Stimulated activated CD4-positive, alpha-beta T cell treated with anti-CD3 and anti-CD28 coated beads, Interleukin-4, amount 100 ng/mL, for 48 hours (primary cell): ENCODE results near the gene GGT5.
A peak's percentile ranks its signal among the peaks of the same experiment; 100 is the strongest.
"Not testable (repeated sequence)": the region's sequence is repeated elsewhere in the genome, so short reads cannot be mapped to it uniquely, and the experiment has no call there.

ENCODE experiments used
- DNase-seq, 2 donors: peaks; one replicate each; pipeline ENCODE4 v3.0.0-alpha.2; 2020; ENCODE audit warnings: low read depth in 2 of 2

The GGT5 gene

DNA sequence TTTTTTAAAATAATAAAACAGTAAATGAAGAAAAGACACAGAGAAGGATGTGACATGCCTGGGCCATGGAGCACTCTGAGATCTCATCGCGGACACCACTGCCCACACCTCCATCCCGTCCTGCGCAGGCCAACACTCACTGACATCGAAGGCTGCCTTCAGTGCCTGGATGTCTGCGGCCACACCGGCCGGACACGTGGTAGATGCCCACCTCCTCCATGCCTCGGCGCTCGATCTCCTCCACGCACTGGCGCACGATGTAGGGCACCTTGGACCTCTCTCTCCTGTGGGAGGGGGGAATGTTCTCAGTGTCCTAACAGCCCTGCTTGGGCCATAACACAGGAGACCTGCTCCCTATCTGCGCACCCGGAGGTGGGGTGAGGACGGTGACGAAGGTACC lies 18.6 kb upstream of the GGT5 start:
- not testable (repeated sequence) for DNase-seq

DNA sequence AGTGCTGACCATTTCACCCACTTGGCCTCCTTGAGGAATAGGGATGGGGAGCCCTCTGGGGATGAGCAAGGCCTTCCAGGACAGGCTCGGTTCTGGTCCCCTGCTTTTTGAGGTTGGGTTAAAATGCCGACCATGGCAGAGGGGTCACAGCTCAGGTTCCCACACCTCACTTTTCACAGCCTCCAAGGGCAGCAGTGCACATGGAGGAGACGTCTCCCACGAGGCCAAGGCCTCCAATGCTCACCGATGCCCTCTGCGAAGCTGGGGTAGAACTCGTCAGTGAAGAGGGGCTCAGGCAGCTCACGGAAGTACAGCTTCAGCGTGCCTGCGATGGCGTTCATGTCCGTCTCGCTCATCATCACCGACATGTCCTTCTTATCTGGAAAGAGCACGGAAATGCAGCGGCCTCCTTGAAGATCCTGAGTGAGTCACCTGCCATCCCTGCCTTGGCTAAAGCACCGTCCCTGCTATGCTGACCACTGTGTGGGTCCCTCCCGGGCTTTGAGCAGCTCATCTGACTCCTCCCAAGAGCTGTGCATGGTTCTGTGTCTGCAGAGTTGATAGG lies 17.4 kb upstream of the GGT5 start:
- DNase-seq, result not testable (repeated sequence)

DNA sequence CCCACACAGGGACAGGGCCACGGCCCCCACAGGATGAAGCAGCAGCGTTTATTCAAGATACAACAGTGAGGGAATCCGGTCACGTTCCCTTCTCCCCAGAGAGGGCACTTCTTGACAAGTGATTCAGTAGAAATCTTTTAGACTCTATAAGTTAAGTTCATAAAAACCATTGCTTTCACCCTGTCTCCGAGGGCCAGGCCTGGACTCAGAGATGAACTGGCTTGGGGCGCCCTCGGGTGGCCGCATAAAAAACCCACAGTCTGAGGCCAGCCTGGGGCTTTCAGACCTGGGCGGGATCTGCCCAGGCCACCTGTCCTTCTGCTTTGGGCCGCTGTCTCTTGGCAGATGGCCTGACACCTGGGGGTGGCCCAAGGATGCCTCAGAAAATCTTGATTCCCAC lies 14.6 kb upstream of the GGT5 start:
- peak; percentile 56 to 57 for DNase-seq

DNA sequence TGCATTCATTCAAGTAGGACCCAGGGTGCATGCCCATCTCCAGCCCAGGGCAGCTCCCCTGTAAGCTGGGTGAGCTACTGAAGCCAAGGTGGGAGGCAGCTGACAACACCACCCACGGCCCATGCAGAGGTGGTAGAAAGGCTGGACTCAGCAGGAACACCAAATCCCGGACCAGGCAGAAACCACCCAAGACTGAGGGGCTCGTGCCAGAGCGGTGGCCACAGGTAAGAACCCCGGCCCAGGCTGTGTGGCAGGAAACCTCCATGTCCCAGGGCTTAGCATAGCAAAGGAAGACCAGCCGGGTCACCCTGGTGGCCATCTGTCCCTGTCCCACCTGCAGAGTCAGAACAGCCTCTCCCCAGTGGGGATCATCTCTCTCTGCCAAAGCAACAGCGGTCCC lies 11.9 kb upstream of the GGT5 start:
- not testable (repeated sequence) for DNase-seq

DNA sequence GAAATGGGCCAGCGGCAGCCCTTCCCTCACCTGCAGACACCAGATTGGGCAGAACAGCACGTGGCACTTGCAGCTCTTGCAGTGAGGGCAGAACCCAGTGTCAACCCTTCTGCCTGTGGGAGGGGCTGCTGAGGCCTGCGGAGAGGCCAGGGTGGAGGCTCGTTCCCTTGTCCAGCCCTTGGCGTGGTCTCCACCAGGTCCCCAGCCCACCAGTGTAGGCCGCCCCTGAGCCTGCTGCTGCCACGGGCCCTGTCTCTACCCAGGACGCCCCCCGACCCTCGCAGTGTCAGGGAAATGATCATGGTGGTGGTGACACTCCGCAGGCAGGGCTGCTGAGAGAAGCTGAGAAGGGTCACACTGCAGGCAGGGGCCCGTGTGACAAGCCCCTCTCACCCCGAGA lies 11.3 kb upstream of the GGT5 start:
- DNase-seq, result not testable (repeated sequence)

DNA sequence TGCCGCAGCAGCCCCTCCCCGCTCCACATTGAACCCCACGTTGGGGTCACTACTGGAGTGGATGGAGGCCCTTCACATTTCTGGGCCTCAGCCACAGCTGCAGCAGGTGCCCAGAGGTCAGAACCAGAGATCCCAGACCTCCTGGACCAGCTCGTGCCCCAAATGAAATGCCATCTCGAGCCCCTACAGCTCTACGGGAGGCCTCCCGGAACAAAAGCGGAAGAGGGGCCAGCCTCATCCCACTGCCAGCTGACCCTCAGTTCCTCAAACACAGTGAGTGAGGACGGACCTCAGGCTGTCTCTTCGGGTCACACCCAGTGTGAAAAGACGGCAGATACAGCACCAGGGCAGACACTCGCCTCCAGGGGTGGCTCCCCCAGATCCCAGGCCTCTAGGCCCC lies 8.2 kb upstream of the GGT5 start:
- not testable (repeated sequence) for DNase-seq

DNA sequence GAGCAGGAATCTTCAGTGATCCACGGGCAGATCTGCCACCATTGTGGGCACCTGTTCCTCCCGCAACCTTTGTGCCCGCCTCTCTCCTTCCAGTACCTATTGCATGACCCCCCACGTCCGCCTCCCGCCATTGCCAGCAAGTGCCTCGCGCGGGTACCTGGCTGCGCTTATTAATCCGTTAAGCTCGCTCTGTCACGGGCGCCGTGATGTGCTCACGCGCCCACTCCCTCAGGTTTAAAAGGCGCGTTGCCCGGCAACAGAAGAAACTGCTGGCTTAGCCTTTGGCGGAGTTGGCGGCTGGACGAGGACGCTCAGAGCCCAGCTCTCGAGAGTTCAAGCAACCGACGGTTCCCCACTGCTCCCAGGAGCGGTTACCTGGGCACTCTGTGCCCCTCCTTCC lies 6.4 kb upstream of the GGT5 start:
- DNase-seq, result not testable (repeated sequence)

DNA sequence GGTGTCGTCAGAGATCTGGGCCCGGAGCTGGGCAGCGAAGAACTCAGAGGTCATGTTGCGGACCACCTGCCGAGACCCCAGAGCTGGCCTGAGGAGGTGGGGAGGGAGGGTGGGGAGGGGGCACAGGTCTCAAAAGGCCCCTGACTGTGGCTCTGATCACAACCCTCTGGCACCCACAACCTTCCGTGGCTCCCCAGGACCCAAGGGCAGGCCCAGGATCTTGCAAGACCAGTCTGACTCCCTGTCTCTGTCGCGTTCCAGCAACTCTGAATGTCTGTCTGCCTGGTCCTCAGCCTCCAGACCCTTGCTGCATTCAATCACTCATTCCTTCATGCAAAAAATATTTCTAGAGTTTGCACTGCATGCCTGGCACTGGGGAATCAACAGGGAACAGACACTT lies 4.5 kb upstream of the GGT5 start:
- not testable (repeated sequence) for DNase-seq

DNA sequence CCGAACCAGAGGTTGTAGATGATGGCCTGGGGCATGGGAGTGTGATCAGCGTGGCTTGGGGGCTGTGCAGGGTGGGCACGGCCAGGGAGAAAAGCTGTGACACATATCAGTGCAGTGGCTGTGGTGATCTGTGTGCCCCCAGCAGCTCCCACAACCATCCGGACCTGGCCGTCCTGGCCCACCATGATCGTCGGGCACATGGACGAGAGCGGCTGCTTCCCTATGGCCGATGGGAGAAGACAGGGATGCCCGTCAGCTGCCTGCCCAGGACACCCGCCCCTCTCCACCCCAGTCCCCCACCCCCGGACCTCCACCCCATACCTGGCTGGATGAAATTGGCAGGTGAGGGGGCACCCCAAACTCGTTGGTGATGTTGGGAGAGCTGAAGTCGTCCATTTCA lies 3.7 kb upstream of the GGT5 start:
- DNase-seq, result not testable (repeated sequence)

DNA sequence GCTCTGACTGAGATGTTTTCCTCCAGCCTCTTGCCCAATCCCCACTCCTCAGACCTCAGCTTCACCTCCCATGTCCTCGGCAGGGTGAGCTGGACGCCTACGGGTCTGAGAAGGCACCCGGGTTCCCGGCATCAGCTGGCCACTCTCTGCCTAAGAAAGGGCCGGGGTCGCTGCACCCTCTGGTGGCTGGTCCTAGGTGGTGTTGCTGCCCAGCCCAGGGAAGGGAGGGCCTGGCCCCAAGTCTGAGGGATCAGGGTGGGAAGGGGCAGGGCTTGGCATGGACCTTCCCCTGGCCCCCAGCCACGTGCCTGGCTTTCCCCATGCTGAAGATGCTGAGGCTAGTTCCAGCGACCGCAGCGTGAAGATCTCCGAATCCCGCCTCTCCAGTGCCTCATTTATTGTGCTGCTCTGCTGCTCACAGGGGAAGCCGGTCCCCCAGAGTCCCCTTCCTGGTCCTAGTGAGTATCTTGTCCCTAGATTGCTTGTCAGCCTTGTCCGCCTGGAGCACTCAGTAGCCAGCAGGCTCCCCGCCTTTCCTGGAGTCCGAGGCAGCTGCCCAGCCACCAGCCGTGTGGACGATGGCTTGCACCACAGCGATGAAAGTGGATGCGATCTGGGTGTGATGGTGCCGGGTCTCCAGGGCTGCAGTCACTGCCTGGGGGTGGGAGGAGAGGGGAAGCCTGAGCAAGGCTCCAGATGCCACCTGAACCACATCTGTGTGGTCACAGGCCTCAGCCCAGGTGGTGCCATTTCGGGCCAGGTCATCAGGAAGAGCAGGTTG lies 2.9 kb upstream of the GGT5 start:
- peak; percentile 34 to 49 for DNase-seq

DNA sequence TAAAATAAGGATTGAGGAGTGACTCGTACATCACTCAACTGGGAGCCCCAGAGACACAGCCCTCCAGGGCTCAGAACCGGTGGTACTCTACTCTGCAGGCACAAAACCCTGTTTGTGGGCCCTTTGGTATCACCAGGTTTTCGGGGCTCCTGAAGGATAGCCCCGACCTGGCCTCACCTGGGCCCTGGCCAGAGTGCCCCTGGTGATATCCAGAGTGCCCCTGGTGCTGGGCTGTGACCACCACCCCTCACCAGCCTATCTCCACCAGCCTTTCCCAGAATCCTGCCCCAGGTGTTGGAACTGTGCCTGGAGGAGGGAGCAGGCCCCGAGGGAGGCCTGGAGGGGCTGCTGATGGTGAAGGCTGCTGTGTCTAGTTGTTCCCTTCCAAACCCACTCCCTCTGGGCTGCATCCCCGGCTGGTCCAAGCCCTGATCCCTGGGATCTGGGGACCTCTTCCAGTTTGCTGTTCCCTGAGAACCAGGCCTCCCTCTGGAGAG lies 2.2 kb upstream of the GGT5 start:
- no peak for DNase-seq

DNA sequence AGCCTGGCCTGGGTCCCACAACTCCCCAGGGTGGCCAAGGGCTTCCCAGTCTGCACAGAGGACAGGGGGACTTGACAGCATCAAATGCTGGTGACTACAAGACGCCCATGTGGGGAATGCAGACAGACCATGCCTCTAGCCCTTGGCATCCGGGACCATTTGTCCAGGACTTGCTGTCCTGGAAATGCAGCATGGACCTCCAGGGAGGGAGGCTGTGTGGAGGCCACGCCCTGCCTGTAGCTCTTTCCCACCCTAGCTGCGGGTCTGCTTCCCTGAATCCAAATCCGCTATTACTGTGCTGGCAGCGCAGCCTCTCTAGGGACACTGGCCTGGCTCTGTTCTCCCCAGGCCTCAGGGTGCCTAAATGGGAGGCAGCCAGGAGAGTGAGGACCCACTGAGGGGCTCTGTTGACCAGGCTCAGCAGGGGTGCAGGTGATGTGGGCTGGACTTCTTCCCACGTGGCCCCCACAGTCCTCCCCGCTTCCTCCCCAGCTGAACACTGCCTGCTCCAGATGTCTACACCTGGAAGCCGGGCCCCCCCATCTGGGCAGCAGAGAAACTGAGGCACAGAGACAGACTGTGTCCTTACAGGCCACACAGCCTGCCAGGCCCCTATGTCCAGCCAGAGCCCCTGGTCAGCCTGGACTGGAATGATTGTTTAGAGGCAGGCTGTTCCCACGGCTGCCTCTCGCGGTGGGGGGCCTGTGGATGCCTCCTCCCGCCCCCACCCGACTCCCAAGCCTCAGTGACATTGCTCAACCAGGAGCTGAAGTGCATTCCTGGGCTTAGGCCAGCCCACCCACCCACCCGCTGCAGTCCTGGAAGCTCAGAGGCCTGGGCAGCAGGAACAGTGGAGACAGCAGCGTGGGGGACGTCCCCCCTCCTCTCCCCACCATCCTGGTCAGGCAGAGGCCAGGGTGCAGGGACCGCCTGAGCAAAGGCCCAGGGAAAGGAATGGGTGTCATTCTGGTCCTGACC lies 991 bp upstream of the GGT5 start:
- DNase-seq, result not testable (repeated sequence)

DNA sequence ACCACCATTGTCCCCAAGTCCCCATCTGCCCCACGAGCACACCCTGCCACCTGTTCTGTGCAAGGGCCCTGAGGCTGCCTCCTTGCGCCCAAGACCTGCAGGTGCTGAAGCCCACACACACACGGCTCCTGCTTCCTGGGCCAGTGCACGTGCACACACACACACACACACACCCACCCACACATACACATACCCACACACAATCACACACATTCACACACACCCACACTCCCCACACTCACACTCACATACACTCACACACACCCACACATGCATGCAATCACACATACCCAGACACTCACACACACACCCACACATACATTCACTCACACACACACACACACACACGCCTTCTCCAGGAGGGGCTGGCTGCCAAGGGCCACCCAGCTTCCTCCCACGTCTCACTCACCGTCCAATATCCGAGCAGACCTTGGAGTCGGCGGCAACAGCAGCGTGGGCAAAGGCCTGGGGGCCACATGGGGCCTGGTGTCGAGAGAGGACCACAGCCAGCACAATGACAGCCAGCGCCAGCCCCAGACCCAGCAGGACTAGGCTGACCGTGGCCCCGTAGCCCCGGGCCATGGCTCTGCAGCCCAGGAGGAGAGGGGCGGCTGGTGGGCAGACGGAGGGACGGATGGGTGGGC lies 616 bp downstream of the GGT5 start:
- no peak for DNase-seq

DNA sequence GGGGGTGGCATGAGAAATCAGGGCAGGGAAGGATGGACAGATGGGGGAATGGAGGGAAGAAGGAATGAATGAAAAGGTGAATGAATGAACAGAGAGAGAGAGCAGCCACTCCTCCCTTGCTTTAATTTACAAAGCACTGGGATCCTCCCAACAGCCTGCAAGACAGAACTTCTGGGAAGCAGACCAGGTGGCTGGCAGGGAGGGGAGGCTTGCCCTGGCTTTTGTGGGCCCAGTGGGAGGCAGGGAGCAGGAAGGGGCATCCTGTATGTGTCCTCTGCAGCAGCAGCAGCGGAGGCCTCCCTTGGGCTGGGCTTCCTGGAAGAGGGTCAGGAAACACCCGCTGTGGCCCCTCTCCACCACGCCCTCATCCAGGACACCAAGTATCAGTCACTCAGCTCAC lies 1.5 kb downstream of the GGT5 start:
- DNase-seq, result not testable (repeated sequence)

DNA sequence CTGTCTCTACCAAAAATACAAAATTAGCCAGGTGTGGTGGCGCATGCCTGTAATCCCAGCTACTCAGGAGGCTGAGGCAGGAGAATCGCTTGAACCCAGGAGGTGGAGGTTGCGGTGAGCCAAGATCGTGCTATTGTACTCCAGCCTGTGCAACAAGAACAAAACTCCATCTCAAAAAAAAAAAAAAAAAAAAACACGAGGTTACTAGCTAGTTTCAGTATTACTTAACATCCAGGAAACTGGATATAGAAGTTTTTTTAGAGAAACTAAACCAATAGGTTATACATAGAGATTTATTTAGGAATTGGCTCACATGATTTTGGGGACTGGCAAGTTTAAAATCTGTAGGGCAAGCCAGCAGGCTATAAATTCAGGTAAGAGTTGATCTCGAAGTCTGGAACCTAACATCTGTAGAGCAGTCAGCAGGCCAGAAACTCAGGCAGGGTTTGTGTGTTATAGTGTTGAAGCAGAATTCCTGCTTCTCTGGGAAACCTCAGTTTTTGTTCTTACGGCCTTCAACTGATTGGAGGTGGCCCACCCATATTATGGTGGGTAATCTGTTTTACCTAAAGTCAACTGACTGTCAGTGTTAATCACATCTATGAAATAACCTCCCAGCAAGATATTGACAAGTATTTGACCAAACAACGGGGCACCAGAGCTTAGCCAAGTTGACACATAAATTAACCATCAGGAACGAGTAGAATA lies 3.7 kb downstream of the GGT5 start:
- not testable (repeated sequence) for DNase-seq

DNA sequence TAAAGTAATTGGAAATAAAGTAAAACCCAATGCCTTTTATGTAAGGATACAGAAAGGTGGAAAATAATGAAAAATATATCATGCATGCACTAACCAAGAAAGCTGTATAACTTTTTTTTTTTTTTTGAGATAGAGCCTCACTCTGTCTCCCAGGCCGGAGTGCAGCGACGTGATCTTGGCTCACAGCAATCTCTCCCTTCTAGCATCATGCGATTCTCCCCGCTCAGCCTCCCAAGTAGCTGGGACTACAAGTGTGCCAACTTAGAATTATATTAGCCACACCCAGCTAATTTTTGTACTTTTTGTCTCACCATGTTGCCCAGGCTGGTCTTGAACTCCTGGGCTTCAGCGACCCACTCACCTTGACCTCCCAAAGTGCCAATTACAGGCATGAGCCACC lies 4.5 kb downstream of the GGT5 start:
- no peak for DNase-seq

DNA sequence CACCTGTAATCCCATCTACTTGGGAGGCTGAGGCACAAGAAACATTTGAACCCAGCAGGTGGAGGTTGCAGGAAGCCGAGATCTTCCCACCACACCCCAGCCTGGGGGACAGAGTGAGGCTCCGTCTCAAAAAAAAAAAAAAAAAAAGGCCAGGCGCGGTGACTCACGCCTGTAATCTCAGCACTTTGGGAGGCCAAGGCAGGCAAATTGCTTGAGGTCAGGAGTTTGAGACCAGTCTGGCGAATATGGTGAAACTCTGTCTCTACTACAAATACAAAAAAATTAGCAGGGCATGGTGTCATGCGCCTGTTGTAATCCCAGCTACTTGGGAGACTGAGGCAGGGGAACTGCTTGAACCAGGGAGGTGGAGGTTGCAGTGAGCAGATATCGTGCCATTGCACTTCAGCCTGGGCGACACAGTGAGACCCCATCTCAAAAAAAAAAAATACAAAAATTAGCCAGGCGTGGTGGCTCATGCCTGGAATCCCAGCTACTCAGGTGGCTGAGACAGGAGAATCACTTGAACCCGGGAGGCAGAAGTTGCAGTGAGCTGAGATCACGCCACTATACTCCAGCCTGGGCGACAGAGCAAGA lies 6.7 kb downstream of the GGT5 start:
- not testable (repeated sequence) for DNase-seq

DNA sequence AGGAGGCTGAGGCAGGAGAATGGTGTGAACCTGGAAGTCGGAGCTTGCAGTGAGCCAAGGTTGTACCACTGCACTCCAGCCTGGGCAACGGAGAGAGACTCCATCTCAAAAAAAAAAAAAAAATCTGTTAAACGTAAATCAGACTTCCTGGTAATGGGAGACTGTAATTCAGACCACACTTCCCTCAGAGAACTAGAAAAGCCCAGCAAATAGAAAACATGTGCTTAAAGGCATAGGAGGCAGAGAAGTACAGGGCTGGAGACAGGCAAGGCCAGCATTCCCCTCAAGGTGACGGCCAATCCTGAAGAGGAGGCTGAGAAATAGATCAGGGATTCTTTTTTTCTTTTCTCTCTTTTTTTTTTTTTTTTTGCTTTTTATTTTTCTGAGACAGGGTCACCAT lies 8.2 kb downstream of the GGT5 start:
- no peak for DNase-seq

DNA sequence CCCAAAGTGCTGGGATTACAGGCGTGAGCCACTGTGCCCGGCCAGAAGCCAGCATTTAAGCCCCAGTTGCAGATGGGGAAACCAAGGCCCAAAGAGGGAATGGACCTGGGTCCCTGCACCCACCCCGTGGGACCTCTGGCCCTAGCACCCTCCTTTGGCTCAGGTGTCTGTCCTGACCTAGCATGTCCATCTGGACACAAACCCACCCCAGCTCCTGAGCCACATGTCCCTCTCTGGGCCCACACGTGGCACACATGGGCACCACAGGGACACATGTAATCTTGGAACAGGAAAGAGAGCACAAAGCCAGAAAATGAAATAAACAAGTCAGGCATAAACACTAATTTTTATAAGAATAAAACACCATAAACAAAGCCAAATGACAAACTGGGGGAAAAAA lies 9.6 kb downstream of the GGT5 start:
- no peak for DNase-seq

DNA sequence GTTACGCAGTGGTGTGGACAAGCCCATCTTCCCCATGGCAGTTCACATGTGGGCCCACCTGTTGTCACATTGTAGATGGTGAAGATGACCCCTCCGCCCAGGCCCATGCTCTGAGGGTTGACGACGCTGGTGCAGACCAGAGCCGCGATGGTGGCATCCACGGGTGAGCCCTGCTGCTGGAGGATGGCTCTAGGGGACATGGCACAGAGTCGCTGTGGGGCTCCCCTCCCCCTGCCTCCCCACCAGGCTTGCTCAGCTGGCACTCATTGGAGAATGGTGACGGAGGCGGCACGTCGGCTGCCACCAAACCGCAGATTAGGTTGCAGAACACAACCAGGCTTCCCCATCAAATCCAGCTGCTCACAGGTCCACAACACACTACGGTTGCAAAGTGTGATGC lies 11.1 kb downstream of the GGT5 start:
- DNase-seq, result no peak

DNA sequence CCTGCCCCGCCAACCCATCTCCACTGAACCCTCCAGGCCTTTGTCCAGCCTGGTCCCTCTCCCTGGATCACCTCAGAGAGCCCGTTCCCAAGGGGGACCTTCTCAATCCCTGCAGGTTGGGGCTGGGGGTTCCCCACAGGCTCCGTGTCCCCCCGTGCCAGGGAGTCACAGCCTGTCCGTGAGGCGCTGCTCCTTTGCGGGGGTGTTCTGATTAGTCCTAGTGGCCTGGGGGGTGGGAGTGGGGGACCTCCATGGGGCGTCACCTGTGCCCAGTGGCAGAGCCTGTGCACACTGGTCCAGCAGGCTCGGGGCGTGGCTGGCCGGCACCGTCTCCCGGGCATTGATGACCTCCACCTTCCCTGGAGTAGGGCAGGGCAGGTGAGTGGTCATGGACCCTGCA lies 11.6 kb downstream of the GGT5 start:
- no peak for DNase-seq
